ENCODE results near the gene LIMA1.
"Not testable (repeated sequence)": the region's sequence is repeated elsewhere in the genome, so short reads cannot be mapped to it uniquely, and the experiment has no call there.

Gene LIMA1

GRCh38 chr12:50282721-50283228 is 545 bp downstream of the LIMA1 start:
- DNase-seq = peak; percentile 79

DNA sequence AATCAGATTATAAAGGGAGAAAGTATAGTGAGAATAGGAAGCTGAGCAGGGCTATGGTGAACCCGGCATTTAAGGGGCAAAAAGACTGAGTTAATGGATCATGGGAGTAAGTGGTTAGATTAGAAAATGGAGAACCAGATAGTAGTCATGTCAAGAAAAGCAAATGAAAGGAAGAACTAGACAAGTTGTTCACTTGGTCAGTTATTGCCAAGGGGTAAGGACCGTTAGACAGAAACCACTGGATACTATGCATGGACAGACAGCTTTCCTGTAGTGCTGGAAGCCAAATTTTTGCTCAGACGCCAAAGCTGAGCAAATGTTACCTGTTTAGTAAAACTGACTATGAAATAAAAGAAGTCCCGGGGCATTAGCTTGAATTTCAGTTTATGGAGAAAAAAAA is 3.8 kb downstream of the LIMA1 start:
- no peak for DNase-seq

DNA sequence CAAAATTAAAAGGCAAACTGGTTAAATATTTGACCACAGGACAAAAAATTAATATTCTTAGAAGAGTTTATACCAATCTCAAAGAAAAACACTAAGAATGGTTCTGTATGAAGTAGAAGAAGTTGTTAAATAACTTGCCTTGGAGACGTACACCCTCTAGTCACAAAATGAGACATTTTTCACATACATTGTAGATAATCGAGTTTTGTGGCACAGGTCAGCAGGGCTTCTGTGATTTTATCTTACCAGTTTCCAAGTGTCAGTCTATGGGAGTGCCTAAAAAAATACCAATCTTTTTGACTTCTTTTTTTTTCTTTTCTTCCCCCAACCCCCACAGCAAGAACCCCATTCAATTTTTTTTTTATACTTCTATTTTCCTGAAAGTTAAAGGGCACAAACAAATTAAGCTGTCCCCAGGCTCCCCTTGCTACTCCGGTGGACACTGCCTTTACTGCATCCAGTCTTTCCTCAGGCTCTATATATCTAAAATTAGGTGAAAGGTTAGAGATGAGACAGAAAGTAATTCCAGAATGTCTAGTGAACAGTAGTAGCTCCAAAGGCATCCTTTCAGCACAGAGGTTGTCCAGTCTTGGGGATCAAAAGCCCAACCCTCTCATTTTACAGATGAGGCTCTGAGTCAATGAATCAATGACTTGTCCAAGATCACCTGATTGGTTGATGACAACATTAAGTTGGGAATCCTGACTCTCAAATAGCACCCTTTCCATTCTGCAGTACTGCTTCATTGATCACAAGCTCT is 6.2 kb downstream of the LIMA1 start:
- no peak for DNase-seq

- no peak for DNase-seq
These were observed 7.3 kb downstream of the LIMA1 start for GRCh38 chr12:50276068-50276467.

DNA sequence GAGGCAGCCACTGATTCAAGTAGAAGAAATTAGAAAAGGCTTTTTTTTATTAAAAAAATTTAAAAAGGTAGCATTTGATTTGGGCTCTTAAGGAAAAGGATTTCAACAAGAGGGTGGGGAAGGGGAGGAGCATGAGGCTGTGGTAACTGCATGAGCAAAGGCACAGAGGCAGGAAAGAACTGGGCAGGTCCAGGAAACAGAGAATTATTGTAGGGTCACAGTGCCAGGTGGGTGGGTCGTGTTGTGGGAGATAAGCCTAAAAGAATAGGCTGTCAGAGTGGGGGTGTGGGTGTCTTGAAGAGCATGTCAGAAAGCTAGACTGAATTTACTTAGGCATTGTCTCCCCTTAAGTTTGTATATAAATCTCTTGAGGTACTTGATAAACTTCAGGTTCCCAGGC is 7.8 kb downstream of the LIMA1 start:
- DNase-seq = no peak

DNA sequence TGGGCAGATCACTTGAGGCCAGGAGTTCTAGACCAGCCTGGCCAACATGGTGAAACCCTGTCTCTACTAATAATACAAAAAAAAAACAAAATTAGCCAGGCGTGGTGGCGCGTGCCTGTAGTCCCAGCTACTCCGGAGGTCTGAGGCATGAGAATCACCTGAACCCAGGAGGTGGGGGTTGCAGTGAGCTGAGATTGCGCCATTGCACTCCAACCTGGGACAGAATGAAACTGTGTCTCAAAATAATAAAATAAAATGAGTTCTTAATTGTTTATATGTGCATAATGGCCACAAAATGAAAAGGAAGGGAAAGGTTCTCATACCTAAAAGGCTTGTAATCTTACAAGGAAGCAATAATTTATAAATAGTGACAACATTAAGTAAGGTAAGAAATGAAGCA is 8.2 kb downstream of the LIMA1 start:
- not testable (repeated sequence) for DNase-seq

DNA sequence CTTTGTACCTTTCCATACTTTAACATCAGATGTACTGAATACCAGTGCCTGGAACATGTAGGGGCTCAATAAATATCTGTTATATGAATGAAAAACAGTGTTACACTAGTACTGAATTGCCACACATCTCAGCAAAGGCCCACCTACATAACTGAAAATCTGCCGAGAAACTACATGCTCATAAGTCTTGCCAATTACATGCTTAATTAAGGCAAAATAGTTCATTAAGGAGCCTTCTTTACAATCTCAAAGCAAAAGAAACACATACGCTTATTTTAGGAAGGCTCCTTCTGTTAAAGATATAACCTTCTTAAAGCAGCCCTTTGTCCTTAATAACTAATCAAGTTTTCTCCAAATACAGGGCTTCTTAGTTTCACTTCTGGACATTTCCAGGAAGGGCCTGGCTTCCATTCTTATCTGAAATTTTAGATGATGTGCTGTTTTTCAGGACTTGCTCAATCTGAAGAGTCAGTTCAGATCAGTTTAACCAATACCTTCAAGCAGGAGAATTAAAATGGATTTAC is 11.5 kb downstream of the LIMA1 start:
- no peak for DNase-seq

DNA sequence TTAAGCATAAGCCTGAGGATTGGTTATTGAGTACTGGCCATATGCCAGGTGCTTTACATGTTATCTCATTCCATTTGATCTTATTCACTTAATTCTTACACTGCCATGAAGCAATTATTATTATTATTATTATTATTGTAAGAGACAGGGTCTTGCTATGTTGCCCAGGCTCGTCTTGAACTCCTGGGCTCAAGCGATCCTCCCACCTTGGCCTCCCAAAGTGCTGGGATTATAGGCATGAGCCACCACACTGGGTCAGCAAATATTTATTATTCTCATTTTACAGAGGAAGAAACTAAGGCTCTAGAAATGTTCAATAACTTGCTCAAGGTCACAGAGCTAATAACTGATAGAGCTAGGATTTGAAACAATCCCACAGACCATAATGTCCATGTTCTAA is 14.8 kb downstream of the LIMA1 start:
- DNase-seq = no peak

DNA sequence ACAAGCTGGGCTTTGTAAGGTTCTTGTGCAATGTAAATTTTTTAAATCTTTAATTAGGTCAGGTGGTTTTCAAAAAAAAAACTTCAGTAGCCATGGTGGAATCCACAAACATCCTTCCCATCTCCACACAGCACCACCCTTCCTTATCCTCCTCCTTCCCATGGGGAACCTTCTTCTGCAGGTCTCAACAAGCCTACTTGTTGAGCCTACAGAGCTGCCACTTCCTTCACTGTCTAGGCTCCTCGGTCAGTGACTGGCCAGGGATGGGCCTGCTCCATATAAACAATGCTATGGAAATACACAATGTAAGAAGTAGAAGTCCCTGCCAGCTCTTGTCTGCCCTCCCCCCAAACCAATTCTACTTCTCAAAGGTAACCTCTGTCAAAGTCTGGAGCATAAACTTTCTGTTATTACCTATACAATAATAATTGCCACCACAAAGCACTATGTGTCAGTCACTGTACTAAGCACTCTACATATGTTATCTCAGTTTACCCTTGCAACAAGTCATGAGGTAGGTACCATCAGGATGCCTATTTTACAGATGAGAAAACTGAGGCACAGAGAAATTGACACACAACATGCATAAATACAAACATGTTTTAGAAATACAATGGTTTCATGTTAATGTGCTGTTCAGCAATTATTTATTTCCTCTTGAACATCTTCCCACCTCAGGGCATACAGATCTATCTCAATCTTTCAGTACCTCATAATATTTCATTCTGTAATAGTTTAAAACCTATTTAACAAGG is 17.4 kb downstream of the LIMA1 start:
- DNase-seq = no peak

GRCh38 chr12:50263832-50264231 is 19.5 kb downstream of the LIMA1 start:
- no peak for DNase-seq

DNA sequence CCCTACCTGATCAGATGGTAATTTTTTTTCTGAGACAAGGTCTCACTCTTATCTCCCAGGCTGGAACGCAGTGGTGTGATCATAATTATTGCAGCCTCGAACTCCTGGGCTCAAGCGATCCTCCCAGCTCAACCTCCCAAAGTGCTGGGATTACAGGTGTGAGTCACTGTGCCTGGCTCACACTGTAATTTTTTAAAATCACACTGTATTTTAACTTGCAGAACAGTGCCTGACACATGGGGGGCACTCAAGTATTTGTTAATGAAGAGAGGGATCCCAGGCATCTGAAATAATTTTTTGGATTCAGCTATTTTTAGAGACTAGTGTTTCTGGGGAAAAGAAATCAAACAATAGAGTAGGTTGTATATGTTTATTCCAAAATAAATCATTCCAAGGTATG is 21.7 kb downstream of the LIMA1 start:
- DNase-seq = no peak

DNA sequence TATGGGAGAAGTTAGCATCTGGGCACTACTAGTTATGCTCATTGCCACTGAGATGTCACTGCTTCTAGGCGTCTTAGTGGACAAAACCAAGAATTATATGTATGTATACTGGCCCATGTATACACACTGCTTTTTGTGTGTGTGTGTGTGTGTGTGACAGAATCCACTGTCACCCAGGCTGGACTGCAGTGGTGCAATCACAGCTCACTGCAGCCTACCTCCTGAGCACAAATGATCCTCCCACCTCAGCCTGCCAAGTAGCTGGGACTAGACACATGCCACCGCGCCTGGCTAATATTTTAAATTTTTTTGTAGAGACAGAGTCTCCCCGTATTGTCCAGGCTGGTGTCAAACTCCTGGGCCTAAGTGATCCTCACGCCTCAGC is 25.2 kb downstream of the LIMA1 start:
- DNase-seq = no peak

GRCh38 chr12:50257236-50258166 is 25.8 kb downstream of the LIMA1 start:
- DNase-seq = no peak

DNA sequence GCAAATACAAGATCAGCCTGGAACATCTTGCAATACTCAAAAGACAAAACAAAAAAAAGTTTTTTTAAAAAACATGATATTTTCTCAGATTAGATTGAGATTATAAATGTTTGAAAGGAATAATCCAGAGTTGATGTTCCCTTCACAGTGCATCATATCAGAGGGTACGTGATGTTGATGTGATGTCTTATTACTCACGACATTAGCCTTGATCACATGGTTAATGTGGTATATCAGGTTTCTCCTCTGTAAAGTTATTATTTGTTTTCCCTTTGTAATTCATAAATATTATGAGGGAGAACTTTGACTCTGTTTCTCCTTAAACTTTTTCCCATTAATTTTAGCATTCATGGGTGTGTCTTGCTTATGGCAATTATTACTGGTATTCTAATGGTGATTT is 26.6 kb downstream of the LIMA1 start:
- no peak for DNase-seq

- DNase-seq = no peak
These were observed 30.2 kb downstream of the LIMA1 start for GRCh38 chr12:50252977-50253602.

- no peak for DNase-seq
These were observed 31.6 kb downstream of the LIMA1 start for GRCh38 chr12:50251619-50252252.

DNA sequence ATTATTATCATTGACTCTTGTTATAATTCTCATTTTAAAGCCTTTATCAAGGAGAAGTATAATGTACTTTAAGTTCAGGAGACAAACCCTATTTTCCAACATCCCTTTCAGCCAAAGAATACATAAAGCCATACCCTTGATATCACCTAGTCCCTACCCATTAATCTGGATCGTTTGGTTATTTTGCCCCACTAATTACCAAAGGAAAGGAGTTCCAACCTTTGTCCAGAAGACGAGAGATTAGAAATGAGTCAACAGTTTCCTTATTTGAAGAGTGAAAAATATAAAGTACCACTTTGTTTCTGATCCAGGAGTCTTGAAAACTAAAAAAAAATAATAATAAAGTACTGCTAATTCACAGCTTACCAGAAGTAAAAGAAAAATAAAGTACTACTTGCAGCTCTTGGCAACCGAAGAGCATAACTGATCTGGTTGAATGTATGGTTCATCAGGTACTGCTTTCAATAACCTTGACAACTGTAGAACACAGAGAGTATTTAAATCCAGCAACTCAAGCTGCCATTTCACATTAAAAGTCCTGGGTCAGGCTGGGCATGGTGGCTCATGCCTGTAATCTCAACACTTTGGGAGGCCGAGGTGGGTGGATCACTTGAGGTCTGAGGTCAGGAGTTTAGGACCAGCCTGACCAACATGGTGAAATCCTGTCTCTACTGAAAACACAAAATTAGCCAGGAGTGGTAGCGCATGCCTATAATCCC is 33.7 kb downstream of the LIMA1 start:
- DNase-seq = no peak

- DNase-seq = no peak
These were observed 34.4 kb downstream of the LIMA1 start for GRCh38 chr12:50248883-50249282.

DNA sequence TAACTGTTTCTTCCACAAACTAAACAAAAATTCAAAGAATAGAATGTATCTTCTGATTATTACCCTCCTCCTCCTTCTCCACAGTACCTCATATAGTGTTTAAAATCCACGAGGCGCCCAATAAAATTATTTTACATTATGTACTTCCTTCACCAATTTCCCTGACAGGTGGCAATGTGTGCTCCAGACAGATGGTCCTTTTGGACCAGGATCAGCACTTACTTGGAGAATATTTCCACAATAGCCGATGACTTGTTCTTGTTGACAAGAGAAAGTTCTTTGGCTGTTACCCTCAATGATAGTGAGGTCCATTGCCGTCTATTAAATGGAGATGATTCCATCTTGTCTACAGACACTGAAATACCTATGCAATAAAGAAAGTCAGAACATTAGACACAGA is 34.9 kb downstream of the LIMA1 start:
- peak; percentile 51 for DNase-seq

- DNase-seq = not testable (repeated sequence)
These were observed 35.7 kb downstream of the LIMA1 start for GRCh38 chr12:50247665-50248064.
